ENCODE results near the gene SGTB. TPM values are rescaled to one million over a fixed set of nuclear protein-coding genes. Genes with fewer than 3 reads are reported as not detected.

Gene SGTB
- 10.0 and 13.5 TPM in 2 replicates for total RNA-seq

- DNase-seq (ENCODE audit: low read depth): peak; percentile 16
These were observed at the start of gene SGTB, which contains the start of gene NLN for GRCh38 chr5:65721720-65722574. SGTB (minus strand) TSS chr5:65722109; CDS start chr5:65720807, 1,302 bp downstream. NLN (plus strand) TSS chr5:65722205; CDS start chr5:65722374, 169 bp downstream.

- no peak for DNase-seq (ENCODE audit: low read depth)
These were observed 49.4 kb upstream of the SGTB start for GRCh38 chr5:65771266-65771665.

- peak; percentile 86 for DNase-seq (ENCODE audit: low read depth)
These were observed 47.6 kb upstream of the SGTB start for GRCh38 chr5:65769539-65769938.

GRCh38 chr5:65768723-65769346 is 46.9 kb upstream of the SGTB start:
- DNase-seq (ENCODE audit: low read depth): no peak

- DNase-seq (ENCODE audit: low read depth): no peak
These were observed 45.7 kb upstream of the SGTB start for GRCh38 chr5:65767565-65767964.

GRCh38 chr5:65766781-65767180 is 44.9 kb upstream of the SGTB start:
- DNase-seq (ENCODE audit: low read depth): no peak

GRCh38 chr5:65766175-65766574 is 44.3 kb upstream of the SGTB start:
- no peak for DNase-seq (ENCODE audit: low read depth)

GRCh38 chr5:65765582-65765981 is 43.7 kb upstream of the SGTB start:
- DNase-seq (ENCODE audit: low read depth): no peak

GRCh38 chr5:65762234-65762633 is 40.3 kb upstream of the SGTB start:
- DNase-seq (ENCODE audit: low read depth): no peak

- DNase-seq (ENCODE audit: low read depth): peak; percentile 56
These were observed 38.8 kb upstream of the SGTB start for GRCh38 chr5:65760504-65761275.

- DNase-seq (ENCODE audit: low read depth): no peak
These were observed 36.7 kb upstream of the SGTB start for GRCh38 chr5:65758546-65759144.

- peak; percentile 43 for DNase-seq (ENCODE audit: low read depth)
These were observed 31.3 kb upstream of the SGTB start for GRCh38 chr5:65753189-65753588.

GRCh38 chr5:65750938-65751337 is 29.0 kb upstream of the SGTB start:
- no peak for DNase-seq (ENCODE audit: low read depth)

- DNase-seq (ENCODE audit: low read depth): no peak
These were observed 28.0 kb upstream of the SGTB start for GRCh38 chr5:65749956-65750355.

- DNase-seq (ENCODE audit: low read depth): no peak
These were observed 27.4 kb upstream of the SGTB start for GRCh38 chr5:65749221-65749844.

GRCh38 chr5:65742565-65743231 is 20.8 kb upstream of the SGTB start:
- peak; percentile 87 for DNase-seq (ENCODE audit: low read depth)

GRCh38 chr5:65739162-65739561 is 17.3 kb upstream of the SGTB start:
- no peak for DNase-seq (ENCODE audit: low read depth)

- DNase-seq (ENCODE audit: low read depth): no peak
These were observed 16.4 kb upstream of the SGTB start for GRCh38 chr5:65738305-65738704.

- no peak for DNase-seq (ENCODE audit: low read depth)
These were observed 15.9 kb upstream of the SGTB start for GRCh38 chr5:65737842-65738241.

- no peak for DNase-seq (ENCODE audit: low read depth)
These were observed 14.1 kb upstream of the SGTB start for GRCh38 chr5:65736011-65736410.

GRCh38 chr5:65734921-65735320 is 13.0 kb upstream of the SGTB start:
- DNase-seq (ENCODE audit: low read depth): no peak
